LoVo (cell line): ENCODE measurements around the gene SLC23A1.
"Not testable (repeated sequence)": the region's sequence is repeated elsewhere in the genome, so short reads cannot be mapped to it uniquely, and the experiment has no call there.

ENCODE experiments used
- DNase-seq: peaks from one replicate; pipeline ENCODE4 v3.0.0-alpha.2; 2016; ENCODE audit warnings: low spot score

Gene SLC23A1

DNA sequence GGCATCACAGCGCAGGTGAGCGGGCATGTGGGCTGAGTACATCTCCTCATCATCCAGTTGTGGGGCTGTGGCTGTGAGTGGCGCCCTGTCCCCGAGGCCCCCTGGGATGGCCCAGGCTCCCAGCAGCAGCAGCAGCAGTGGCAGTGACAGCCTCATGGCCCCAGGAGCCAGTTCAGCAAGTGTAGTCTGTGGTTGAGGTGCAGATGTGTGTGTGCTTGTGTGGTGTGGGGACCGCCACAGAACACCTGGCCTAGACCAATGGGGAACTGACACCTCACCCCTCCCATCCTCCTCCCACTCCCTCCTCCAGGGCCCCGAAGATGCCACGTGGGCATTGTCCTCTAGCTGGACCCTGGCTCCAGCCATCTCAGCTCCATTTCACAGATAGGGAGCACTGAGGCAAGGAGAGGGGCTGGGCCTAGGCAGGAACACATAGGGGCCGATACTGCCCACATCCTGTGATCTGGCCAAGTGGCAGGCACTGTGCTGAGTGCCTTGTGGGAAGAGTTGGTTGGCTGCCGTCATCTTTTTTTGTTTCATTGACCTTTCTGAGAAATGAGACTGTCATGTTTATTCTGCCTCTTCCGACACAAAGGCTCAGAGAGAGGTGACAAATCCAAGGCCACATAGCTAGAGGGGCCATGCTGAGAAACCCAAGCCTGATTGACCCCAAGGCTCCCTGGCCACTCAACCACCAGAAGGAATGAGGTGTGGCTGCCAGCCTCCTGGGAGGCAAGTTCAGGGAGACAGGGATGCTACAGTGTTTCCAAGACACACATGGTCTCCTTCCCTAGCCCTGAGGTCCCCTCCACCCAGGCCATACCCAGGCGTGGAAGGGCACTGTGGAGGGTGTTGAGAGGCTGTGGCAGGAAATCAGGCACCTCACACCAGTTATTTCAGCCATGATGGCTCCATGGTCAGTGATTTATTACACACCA, 6.9 kb upstream of the SLC23A1 start, which contains the start of gene MZB1:
TSS of gene MZB1 (minus strand) at position 213 of the 938 bp plus-strand sequence. CDS start at position 156, 57 bp downstream.
- DNase-seq = no peak

DNA sequence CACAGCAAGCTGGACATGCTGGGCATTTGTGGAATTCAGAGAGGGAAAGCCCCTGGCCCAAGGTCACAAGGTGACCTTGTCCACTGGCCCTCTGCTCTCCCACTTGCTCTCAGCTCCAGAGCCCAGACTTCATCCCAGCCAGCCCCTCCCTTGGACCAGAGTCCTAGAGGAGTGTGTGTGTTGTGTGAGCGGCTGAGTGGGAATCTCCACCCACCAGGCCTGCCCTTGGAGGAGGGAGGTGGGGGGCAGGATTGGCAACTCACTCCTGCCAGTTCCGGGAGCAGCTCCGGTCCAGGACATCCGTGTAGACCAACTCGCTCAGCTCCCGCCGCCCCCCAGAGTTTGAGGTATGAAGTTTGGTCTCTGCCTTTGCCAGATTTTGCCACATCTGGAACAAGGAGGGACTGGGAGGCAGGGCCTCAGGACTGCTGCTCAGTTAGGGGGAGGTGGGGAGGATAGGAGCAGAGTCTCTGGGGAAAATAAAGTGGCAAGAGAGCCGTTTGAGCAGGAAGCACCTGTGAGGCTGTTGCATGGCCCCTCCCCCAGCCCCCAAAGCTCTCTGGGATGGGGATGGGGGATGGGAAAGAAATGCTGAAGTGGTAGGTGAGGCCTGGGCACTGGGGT, 5.2 kb upstream of the SLC23A1 start:
- DNase-seq = no peak

- no peak for DNase-seq
These were observed 4.6 kb upstream of the SLC23A1 start for GRCh38 chr5:139387611-139388197.

- DNase-seq = not testable (repeated sequence)
These were observed 3.9 kb upstream of the SLC23A1 start for GRCh38 chr5:139386956-139387355.

GRCh38 chr5:139386050-139386438, 2.9 kb upstream of the SLC23A1 start:
- no peak for DNase-seq

GRCh38 chr5:139385061-139386049, 2.3 kb upstream of the SLC23A1 start:
- DNase-seq = peak; percentile 63

GRCh38 chr5:139384591-139385051, 1.5 kb upstream of the SLC23A1 start:
- DNase-seq = no peak

DNA sequence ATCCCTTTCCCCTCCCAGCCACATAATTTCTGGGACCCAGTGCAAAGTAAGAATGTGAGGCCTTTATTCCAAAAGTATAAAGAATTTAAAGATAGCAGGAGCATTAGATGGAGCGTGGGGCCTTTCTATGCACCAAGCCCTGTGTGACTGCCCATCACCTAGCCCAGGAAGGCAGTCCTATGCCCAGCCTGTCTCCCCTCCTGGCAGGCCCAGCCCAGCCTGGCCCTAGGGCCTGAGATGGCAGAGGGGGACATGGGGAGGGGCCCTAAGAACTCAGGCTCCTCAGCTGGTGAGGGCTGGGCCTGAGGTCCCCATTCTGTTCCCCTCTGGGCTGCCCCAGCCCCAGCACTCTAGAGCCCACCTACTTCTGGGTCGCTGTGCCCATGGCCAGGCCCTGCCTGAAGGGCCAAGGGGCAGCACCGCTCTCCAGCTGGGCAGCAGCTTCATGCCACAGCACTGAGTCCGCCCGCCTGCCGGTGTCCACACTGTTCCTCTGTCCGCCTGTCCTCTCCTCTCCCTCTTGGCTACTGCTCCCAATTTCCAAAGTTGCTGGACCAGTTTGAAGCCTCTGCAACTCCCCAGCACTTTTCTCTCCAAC, 995 bp upstream of the SLC23A1 start:
- DNase-seq = no peak

GRCh38 chr5:139382807-139383206, 290 bp downstream of the SLC23A1 start:
- DNase-seq = no peak

- DNase-seq = no peak
These were observed 998 bp downstream of the SLC23A1 start for GRCh38 chr5:139381837-139382761.

DNA sequence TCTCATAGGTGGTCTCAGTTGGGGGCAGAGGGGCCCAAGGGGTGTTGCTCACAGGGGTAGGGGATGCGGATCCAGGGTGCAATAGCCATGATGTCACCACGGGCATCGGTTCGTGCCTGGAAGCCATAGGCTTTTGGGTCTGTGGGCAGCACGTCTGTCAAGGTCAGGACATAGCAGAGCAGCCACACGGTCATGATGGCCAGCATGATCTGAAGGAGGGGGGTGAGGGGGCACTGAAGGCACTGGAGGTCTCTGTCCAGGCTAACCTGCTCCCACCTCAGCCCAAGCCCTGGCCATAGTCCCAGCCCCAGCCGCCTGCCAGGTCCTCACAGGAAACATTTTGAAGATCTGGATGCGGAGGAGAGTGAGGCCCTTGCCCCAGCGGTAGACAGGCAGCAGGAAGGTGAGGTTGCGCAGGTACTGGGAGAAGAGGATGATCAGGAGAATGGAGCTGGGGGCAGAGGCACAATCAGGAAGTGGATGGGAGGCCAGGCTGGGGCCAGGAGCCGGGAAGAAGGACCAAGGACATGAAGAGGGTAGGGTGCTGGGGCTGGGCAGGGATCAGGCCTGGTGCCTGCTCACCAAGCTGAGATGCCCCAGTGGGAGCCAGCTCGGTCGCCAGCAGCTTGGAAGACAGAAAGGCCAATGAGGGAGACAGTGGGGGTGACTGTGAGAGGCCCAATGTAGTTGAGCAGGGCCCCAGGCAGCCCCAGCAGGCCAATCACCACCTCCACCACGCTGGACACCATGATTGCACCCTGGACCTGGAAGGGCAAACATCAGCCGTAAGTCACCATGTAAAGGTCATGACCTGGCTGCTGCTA, 3.3 kb downstream of the SLC23A1 start:
- DNase-seq = no peak

- no peak for DNase-seq
These were observed 4.1 kb downstream of the SLC23A1 start for GRCh38 chr5:139378941-139379361.

DNA sequence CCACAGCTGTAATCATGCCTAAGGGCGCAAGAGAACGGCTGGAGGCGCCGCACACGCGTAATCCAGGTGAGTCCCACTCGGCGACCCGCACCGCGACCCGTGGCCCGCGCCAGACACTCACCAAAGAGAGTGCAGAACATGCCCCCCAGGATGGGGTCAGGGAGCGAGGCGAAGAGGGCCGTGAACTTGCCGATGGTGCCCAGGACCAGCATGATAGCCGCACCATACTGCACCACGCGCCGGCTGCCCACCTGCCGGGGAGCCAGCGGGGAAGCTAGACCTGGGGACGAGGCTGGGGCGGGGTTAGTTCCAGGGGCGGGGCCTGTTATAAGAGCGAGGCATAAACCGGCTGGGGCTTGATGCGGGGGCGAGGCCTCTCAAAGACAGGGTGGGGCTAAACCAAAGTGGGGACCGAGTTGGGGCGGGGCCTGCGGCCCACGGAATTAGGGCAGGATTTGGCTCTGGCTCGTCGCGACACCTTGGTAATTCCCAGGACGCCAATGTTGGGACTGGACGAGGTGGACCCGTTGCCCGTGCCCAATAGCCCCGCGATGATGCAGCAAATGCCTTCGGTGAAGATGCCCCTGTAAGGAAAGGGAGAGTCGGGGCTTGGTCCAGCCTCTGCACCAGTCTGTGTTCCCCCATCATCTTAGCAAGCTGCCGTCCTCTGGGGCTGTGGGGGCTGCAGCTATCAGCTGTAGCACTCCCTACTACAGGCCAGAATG, 4.8 kb downstream of the SLC23A1 start:
- DNase-seq = no peak

DNA sequence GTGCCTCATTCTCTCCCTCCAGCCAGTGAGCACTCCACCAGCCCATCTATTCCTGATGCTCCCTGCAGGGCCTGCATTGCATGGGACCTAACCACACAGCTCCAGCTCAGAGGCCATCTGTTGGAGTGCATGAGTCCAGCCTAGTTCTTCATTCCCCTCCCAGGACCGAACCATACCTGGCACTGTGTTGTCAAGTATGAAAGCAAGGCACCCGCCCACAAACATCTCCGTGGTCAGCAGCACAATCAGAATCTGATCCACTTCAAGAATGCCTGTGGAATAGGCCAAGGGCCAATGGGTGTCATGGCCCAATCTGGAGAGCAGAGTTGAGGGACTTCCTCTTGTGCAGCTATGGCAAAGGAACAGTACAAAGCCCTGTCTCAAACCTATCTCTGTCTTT, 5.9 kb downstream of the SLC23A1 start:
- DNase-seq = no peak

- DNase-seq = no peak
These were observed 6.7 kb downstream of the SLC23A1 start for GRCh38 chr5:139376364-139376763.

DNA sequence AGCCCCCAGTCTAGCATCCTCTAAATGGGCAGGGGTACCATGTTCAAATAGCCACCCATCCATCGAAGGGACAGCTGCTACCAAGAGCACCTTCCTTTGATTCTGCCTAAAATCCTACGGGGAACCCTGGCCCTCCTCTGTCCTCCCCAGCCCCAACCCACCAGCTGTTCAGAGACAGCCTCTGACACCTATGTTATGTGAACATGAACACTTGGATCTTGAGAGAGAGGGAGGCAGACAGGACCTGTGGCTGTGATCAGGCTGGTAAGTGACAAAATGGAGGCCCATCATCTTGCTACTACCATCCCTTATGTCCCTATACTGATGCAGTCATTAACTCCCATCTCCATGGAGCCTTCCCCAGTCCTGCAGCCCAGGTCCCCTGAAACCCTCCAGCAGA, 8.2 kb downstream of the SLC23A1 start:
- no peak for DNase-seq

GRCh38 chr5:139371482-139372435, 11.3 kb downstream of the SLC23A1 start:
- DNase-seq = no peak
